ENCODE data around the gene HPCAL4. TPM values are rescaled to one million over a fixed set of nuclear protein-coding genes. Genes with fewer than 3 reads are reported as not detected.

The HPCAL4 gene
- total RNA-seq, 2 donors from 2014 or later = 23.4 to 30.3 TPM

DNA sequence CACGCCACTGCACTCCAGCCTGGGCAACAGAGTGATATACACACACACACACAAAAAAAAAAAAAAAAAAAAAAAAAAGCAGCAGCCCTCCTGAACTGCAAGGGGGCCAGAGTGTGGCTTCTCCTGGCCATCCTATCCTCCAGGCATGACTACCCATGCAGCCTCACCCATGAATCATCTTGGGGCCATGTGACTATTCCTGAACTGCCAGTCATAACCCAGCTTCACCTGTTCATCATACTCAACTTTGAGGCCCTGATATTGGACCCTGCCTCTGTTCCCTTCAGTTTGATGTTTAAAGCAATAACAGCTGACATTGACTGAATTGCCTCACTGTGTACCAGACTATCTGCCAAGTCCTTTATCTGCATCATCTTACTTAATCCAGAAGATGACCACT, 2.8 kb upstream of the HPCAL4 start:
- H3K4me1 Mint-ChIP-seq = peaks cover 34% of the 10 kb centered on the region
- H3K4me3 Mint-ChIP-seq = no peak overlapping the region
- no peaks in the 10 kb centered on the region for H3K27me3 Mint-ChIP-seq
- H3K9me3 ChIP-seq (ENCODE audit: control insufficient read depth, low read length, poor library complexity, severe bottlenecking) = no peaks in the 10 kb centered on the region
- DNase-seq = no peak
- H3K27ac Mint-ChIP-seq = no peak overlapping the region
- no peaks in the 10 kb centered on the region for H3K36me3 Mint-ChIP-seq (ENCODE audit: low read depth)
- no peak for ATAC-seq

- no peaks in the 10 kb centered on the region for H3K9me3 ChIP-seq (ENCODE audit: control insufficient read depth, low read length, poor library complexity, severe bottlenecking)
- Mint-ChIP-seq H3K4me1 (peaks cover 45% of the 10 kb centered on the region), H3K4me3 (peak overlapping the region; percentile 91), H3K27ac (peak overlapping the region; percentile 95), H3K36me3 (ENCODE audit: low read depth) (peaks cover 2% of the 10 kb centered on the region), H3K27me3 (peaks cover 8% of the 10 kb centered on the region)
- DNase-seq (peak; percentile 17 to 27 (median 21)), ATAC-seq (no peak)
Measured at GRCh38 chr1:39692152-39693074, 1.2 kb upstream of the HPCAL4 start.

- ATAC-seq (peak; percentile 2), DNase-seq (no peak)
- peak overlapping the region; percentile 95 for H3K27ac Mint-ChIP-seq
- peaks cover 45% of the 10 kb centered on the region for H3K4me1 Mint-ChIP-seq
- H3K27me3 Mint-ChIP-seq = peaks cover 8% of the 10 kb centered on the region
- peaks cover 6% of the 10 kb centered on the region for H3K36me3 Mint-ChIP-seq (ENCODE audit: low read depth)
- no peaks in the 10 kb centered on the region for H3K9me3 ChIP-seq (ENCODE audit: control insufficient read depth, low read length, poor library complexity, severe bottlenecking)
- peak overlapping the region; percentile 91 for H3K4me3 Mint-ChIP-seq
Measured at GRCh38 chr1:39690794-39691382, 345 bp downstream of the HPCAL4 start.

DNA sequence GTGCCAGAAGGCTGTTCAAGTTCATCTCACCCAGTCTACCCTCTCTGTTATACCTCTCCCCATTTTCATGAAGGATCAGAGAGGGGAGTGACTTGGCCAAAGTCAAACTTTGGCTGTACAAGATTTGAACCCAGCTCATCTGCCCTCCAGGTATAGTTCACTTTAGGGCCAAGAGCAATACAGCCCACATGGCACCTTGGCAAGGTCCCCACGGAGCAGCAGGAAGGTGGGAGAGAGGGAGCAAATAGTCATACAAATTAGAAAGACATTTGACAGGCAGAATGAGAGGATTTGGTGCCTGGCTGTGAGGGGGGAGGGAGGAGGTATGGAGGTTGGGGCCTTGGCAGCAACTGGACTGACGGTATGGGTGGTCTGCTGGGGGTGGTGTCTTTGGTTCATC, 1.0 kb downstream of the HPCAL4 start:
- H3K27ac Mint-ChIP-seq = peak overlapping the region; percentile 95
- peaks cover 6% of the 10 kb centered on the region for H3K36me3 Mint-ChIP-seq (ENCODE audit: low read depth)
- H3K9me3 ChIP-seq (ENCODE audit: control insufficient read depth, low read length, poor library complexity, severe bottlenecking) = no peaks in the 10 kb centered on the region
- DNase-seq (no peak), ATAC-seq (no peak)
- peaks cover 8% of the 10 kb centered on the region for H3K27me3 Mint-ChIP-seq
- H3K4me3 Mint-ChIP-seq = peak overlapping the region; percentile 91
- peaks cover 45% of the 10 kb centered on the region for H3K4me1 Mint-ChIP-seq

- no peak for DNase-seq
- no peak for ATAC-seq
- no peaks in the 10 kb centered on the region for H3K9me3 ChIP-seq (ENCODE audit: control insufficient read depth, low read length, poor library complexity, severe bottlenecking)
- peaks cover 8% of the 10 kb centered on the region for H3K27me3 Mint-ChIP-seq
- H3K27ac Mint-ChIP-seq = peak overlapping the region; percentile 95
- H3K4me1 Mint-ChIP-seq = peaks cover 44% of the 10 kb centered on the region
- H3K4me3 Mint-ChIP-seq = peak overlapping the region; percentile 91
- H3K36me3 Mint-ChIP-seq (ENCODE audit: low read depth) = peaks cover 6% of the 10 kb centered on the region
Measured at GRCh38 chr1:39689635-39690034, 1.6 kb downstream of the HPCAL4 start.

- peak overlapping the region; percentile 95 for H3K27ac Mint-ChIP-seq
- H3K36me3 Mint-ChIP-seq (ENCODE audit: low read depth) = peaks cover 6% of the 10 kb centered on the region
Measured at GRCh38 chr1:39689214-39689613, 2.0 kb downstream of the HPCAL4 start.

DNA sequence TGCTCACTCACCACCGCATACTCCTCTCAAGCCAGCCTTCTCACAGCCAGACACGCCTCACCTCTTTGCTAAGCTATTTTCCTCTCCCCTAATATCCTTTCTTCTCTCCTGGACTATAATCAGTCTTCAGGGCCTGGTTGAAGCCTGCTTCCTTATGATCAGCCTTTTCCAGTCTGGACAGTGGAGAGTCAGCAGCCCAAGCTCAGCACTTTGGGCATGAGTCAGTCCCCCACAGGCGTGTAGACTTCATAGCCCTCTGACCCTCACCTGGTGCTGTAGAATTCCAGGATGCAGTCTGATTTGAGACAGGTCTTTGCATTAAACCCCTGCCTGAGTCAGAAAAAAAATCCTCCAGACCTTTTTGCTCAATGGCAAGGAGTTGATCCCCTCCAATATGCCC, 2.5 kb downstream of the HPCAL4 start:
- Mint-ChIP-seq H3K36me3 (ENCODE audit: low read depth) (peaks cover 6% of the 10 kb centered on the region), H3K4me3 (peak overlapping the region; percentile 25), H3K27me3 (peaks cover 8% of the 10 kb centered on the region), H3K27ac (peak overlapping the region; percentile 95), H3K4me1 (peaks cover 48% of the 10 kb centered on the region)
- DNase-seq = no peak
- no peaks in the 10 kb centered on the region for H3K9me3 ChIP-seq (ENCODE audit: control insufficient read depth, low read length, poor library complexity, severe bottlenecking)
- ATAC-seq = no peak

More at GRCh38 chr1:39689214-39689613, 2.0 kb downstream of the HPCAL4 start:
- no peak for DNase-seq
- Mint-ChIP-seq H3K27me3 (peaks cover 8% of the 10 kb centered on the region), H3K4me1 (peaks cover 48% of the 10 kb centered on the region), H3K4me3 (peak overlapping the region; percentile 91)
- H3K9me3 ChIP-seq (ENCODE audit: control insufficient read depth, low read length, poor library complexity, severe bottlenecking) = no peaks in the 10 kb centered on the region
- no peak for ATAC-seq

DNA sequence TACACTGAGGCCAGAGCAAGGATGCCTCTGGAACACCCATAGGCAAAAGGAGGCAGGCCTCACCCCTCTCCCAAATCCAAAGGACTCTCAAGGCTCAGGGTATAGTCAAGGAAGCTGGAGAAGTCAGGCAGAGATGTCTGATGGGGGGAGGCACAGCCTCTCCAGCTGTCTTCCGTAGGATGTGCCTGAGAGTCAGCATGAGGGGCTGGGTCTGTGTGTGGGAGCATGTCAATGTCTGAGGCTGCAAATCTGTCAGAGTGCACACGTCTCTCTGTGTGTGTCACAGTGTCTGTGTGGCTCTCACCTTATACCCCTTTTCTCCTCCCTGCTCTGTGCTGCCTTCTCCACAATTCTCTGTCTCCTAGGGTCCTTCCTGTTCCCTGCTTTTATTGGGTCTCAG, 4.0 kb downstream of the HPCAL4 start:
- Mint-ChIP-seq H3K27ac (no peak overlapping the region), H3K27me3 (peaks cover 8% of the 10 kb centered on the region), H3K4me1 (peaks cover 47% of the 10 kb centered on the region)

DNA sequence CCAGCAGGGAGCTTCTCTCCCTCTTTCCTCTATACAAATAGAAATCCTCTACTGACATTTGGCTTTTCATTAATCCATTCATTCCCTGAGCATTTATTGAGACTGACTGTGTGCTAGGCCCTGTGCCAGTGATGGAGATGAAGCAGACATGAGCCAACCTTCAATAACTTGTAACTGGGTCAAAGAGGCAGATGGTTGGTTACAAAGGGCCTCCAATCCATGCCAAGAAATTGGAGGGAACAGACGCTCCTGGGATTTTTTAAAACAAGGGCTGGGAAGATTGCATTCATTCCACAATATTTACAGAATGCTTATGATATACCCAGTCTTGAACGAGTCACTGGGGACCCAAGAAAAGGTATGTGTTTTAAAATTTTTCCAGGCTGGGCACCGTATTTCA, 6.2 kb downstream of the HPCAL4 start:
- H3K27me3 Mint-ChIP-seq = peaks cover 8% of the 10 kb centered on the region
- peaks cover 41% of the 10 kb centered on the region for H3K4me1 Mint-ChIP-seq
- peak overlapping the region; percentile 88 for H3K27ac Mint-ChIP-seq
- H3K9me3 ChIP-seq (ENCODE audit: control insufficient read depth, low read length, poor library complexity, severe bottlenecking) = no peaks in the 10 kb centered on the region
- ATAC-seq (no peak), DNase-seq (no peak)
- peaks cover 11% of the 10 kb centered on the region for H3K36me3 Mint-ChIP-seq (ENCODE audit: low read depth)
- H3K4me3 Mint-ChIP-seq = peak overlapping the region; percentile 88

More for the DNA sequence above, 4.0 kb downstream of the HPCAL4 start:
- Mint-ChIP-seq H3K4me3 (peak overlapping the region; percentile 33), H3K36me3 (ENCODE audit: low read depth) (peaks cover 11% of the 10 kb centered on the region)
- ATAC-seq = no peak
- no peaks in the 10 kb centered on the region for H3K9me3 ChIP-seq (ENCODE audit: control insufficient read depth, low read length, poor library complexity, severe bottlenecking)
- DNase-seq = no peak

DNA sequence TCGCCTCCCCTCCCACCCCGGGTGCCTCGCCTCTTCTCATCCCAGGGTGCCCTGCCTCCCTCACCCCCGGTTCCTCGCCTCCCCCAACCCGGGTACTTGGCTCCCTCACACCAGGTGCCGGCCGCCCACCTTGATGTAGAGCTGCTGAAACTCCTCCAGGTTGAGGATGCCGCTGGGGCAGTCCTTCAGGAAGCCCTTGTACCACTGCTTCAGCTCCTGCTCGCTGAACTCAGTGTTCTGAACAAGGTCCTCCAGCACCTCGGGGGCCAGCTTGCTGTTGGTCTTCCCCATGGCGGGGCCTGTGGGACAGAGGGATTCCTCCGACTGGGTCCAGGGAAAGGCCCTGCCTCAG, 6.9 kb downstream of the HPCAL4 start:
- no peak for ATAC-seq
- no peaks in the 10 kb centered on the region for H3K9me3 ChIP-seq (ENCODE audit: control insufficient read depth, low read length, poor library complexity, severe bottlenecking)
- H3K4me3 Mint-ChIP-seq = peak overlapping the region; percentile 88
- H3K36me3 Mint-ChIP-seq (ENCODE audit: low read depth) = peaks cover 11% of the 10 kb centered on the region
- H3K27me3 Mint-ChIP-seq = peaks cover 8% of the 10 kb centered on the region
- DNase-seq = no peak
- H3K27ac Mint-ChIP-seq = peak overlapping the region; percentile 88
- H3K4me1 Mint-ChIP-seq = peaks cover 35% of the 10 kb centered on the region

- peak; percentile 74 for ATAC-seq
- H3K27ac Mint-ChIP-seq = peak overlapping the region; percentile 88
Measured at GRCh38 chr1:39683591-39684312, 7.5 kb downstream of the HPCAL4 start.

GRCh38 chr1:39681999-39682398, 9.2 kb downstream of the HPCAL4 start:
- DNase-seq (no peak), ATAC-seq (no peak)
- Mint-ChIP-seq H3K27me3 (no peaks in the 10 kb centered on the region), H3K4me1 (peaks cover 22% of the 10 kb centered on the region), H3K4me3 (peak overlapping the region; percentile 41), H3K36me3 (ENCODE audit: low read depth) (peaks cover 9% of the 10 kb centered on the region), H3K27ac (peak overlapping the region; percentile 47)
- H3K9me3 ChIP-seq (ENCODE audit: control insufficient read depth, low read length, poor library complexity, severe bottlenecking) = no peaks in the 10 kb centered on the region

More at GRCh38 chr1:39683591-39684312, 7.5 kb downstream of the HPCAL4 start:
- peaks cover 34% of the 10 kb centered on the region for H3K4me1 Mint-ChIP-seq
- H3K4me3 Mint-ChIP-seq = peak overlapping the region; percentile 15
- no peaks in the 10 kb centered on the region for H3K9me3 ChIP-seq (ENCODE audit: control insufficient read depth, low read length, poor library complexity, severe bottlenecking)
- peaks cover 11% of the 10 kb centered on the region for H3K36me3 Mint-ChIP-seq (ENCODE audit: low read depth)
- peak in 2 of 3 donors; percentile 30 to 40 for DNase-seq
- peaks cover 7% of the 10 kb centered on the region for H3K27me3 Mint-ChIP-seq

DNA sequence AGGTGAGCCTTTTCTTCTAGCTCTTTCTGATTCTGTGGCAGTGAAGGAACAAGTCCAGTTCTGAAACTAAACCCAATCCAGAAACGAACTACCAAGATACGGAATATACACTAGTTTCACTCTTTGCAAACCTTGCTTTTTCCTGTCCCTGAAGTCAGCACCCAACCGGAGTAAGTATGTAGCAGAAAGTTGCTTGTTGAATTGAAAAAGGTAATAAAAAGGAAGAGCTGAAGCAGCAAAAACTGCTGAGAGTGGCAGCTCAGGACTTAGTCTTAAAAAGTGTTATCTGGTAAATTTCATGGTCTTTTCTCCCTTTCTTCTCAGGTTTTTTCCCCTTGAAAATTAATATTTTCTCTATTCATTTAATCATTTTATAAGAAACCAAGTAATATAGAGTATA, 9.9 kb downstream of the HPCAL4 start:
- no peak for ATAC-seq
- no peak for DNase-seq
- H3K27ac Mint-ChIP-seq = peak overlapping the region; percentile 43
- H3K4me1 Mint-ChIP-seq = peaks cover 24% of the 10 kb centered on the region
- H3K4me3 Mint-ChIP-seq = peak overlapping the region; percentile 58
- H3K27me3 Mint-ChIP-seq = no peaks in the 10 kb centered on the region
- H3K9me3 ChIP-seq (ENCODE audit: control insufficient read depth, low read length, poor library complexity, severe bottlenecking) = no peaks in the 10 kb centered on the region
- peaks cover 7% of the 10 kb centered on the region for H3K36me3 Mint-ChIP-seq (ENCODE audit: low read depth)

Measured in T-helper 17 cell (primary cell).